ENCODE measurements around the gene KCNQ1.

Gene KCNQ1

GRCh38 chr11:2789791-2790567, 345.2 kb downstream of the KCNQ1 start:
- ATAC-seq, result no peak

GRCh38 chr11:2790568-2790921, 345.7 kb downstream of the KCNQ1 start:
- TF ChIP-seq, protein P1, sequence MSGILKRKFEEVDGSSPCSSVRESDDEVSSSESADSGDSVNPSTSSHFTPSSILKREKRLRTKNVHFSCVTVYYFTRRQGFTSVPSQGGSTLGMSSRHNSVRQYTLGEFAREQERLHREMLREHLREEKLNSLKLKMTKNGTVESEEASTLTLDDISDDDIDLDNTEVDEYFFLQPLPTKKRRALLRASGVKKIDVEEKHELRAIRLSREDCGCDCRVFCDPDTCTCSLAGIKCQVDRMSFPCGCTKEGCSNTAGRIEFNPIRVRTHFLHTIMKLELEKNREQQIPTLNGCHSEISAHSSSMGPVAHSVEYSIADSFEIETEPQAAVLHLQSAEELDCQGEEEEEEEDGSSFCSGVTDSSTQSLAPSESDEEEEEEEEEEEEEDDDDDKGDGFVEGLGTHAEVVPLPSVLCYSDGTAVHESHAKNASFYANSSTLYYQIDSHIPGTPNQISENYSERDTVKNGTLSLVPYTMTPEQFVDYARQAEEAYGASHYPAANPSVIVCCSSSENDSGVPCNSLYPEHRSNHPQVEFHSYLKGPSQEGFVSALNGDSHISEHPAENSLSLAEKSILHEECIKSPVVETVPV (CRISPR knock-in tag; IDR thresholded peaks at IDR 0.05), result no peak
- TF ChIP-seq OSR1 (CRISPR knock-in tag; IDR thresholded peaks at IDR 0.05) (no peak), CREB5 (CRISPR knock-in tag; IDR thresholded peaks at IDR 0.05; ENCODE audit: low read depth) (no peak), ZFP30 (CRISPR knock-in tag; IDR thresholded peaks at IDR 0.05) (no peak), ZFP3 (CRISPR knock-in tag; IDR thresholded peaks at IDR 0.05) (no peak)
- ATAC-seq, result no peak

More at GRCh38 chr11:2789791-2790567, 345.2 kb downstream of the KCNQ1 start:
- no peak for TF ChIP-seq CREB5 (CRISPR knock-in tag; IDR thresholded peaks at IDR 0.05; ENCODE audit: low read depth)
- no peak for TF ChIP-seq ZFP3 (CRISPR knock-in tag; IDR thresholded peaks at IDR 0.05)
- TF ChIP-seq GLIS3 (CRISPR knock-in tag; IDR thresholded peaks at IDR 0.05), result no peak
- TF ChIP-seq SNAI2 (CRISPR knock-in tag; IDR thresholded peaks at IDR 0.05), result no peak
- no peak for TF ChIP-seq ESRRG (CRISPR knock-in tag; IDR thresholded peaks at IDR 0.05)
- TF ChIP-seq, protein P1 (CRISPR knock-in tag; IDR thresholded peaks at IDR 0.05), result no peak
- TF ChIP-seq BACH2 (CRISPR knock-in tag; IDR thresholded peaks at IDR 0.05; ENCODE audit: borderline replicate concordance), result no peak
- TF ChIP-seq ZNF565 (CRISPR knock-in tag; conservative IDR thresholded peaks at IDR 0.05; ENCODE audit: low read depth), result no peak

DNA sequence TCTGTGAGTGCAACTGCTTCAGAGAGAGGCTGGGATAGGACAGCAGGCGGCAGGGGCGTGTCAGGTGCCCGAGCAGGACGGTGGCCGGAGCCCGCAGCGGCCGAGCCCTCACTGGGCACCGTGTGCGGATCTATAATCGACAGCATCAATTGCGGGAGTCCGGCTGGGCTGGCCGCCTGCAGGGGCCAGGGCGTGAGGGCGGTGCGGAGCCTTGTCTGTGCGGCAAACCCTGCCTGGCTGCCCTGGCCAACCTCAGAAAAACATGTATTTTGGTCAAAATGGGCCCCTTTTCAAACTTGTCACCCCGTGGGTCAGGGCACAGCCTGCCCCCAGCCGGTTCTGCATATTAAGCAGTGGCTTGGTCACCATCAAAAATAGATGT, 346.3 kb downstream of the KCNQ1 start:
- TF ChIP-seq ARNTL (CRISPR knock-in tag; IDR thresholded peaks at IDR 0.05; ENCODE audit: borderline replicate concordance, low read depth) (no peak), GLIS3 (CRISPR knock-in tag; IDR thresholded peaks at IDR 0.05) (no peak), POU6F1 (CRISPR knock-in tag; IDR thresholded peaks at IDR 0.05; ENCODE audit: borderline replicate concordance, low read depth) (no peak), RARB (CRISPR knock-in tag; IDR thresholded peaks at IDR 0.05) (no peak)
- TF ChIP-seq, protein P2, sequence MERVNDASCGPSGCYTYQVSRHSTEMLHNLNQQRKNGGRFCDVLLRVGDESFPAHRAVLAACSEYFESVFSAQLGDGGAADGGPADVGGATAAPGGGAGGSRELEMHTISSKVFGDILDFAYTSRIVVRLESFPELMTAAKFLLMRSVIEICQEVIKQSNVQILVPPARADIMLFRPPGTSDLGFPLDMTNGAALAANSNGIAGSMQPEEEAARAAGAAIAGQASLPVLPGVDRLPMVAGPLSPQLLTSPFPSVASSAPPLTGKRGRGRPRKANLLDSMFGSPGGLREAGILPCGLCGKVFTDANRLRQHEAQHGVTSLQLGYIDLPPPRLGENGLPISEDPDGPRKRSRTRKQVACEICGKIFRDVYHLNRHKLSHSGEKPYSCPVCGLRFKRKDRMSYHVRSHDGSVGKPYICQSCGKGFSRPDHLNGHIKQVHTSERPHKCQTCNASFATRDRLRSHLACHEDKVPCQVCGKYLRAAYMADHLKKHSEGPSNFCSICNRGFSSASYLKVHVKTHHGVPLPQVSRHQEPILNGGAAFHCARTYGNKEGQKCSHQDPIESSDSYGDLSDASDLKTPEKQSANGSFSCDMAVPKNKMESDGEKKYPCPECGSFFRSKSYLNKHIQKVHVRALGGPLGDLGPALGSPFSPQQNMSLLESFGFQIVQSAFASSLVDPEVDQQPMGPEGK (CRISPR knock-in tag; IDR thresholded peaks at IDR 0.05; ENCODE audit: borderline replicate concordance), result no peak
- ATAC-seq, result no peak

DNA sequence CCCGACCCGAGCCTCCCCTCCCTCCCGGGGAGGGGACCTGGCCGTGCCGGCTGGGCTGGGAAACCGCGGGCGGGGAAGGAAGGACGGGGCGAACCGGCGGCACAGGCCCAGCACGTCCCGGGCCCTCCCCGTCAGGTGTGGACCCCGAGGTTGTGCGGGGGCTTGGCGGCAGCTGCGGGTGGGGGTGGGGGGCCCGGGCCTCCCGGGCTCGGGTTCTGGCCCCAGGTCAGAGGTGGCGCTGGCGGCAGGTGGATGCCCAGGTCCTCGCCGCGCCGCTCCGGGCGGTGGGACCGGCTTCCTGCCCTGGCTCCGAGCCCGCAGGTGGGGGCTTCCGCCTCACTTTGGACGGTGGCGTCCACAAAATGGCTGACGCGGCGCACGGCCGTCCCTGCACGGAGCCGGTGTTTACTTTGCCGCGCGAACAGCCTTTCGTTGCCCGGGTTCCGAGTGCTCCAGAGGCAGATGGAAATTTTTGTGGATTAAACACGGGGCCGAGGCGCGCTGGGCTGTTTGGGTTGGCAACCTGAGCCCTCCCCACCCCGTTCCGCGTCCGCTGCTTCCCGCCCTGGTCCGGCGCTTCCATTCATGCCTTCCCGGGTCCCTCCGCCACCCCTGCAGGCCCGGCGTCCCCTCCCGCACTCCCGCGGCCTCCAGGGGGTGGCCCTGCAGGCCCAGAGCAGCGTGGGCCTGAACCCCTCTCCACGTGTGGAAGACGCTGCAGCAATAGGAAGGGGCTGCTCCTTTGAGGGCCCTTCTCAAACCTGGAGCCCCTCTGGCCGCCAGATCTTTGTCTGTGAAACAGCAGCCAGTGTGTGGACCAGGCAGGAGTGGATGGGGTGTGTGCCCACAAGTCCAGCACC, 346.9 kb downstream of the KCNQ1 start:
- ATAC-seq, result no peak
- TF ChIP-seq CSDC2 (CRISPR knock-in tag; IDR thresholded peaks at IDR 0.05) (no peak), ESRRG (CRISPR knock-in tag; IDR thresholded peaks at IDR 0.05) (no peak), GLIS3 (CRISPR knock-in tag; IDR thresholded peaks at IDR 0.05) (no peak)
- TF ChIP-seq, protein P2 (CRISPR knock-in tag; IDR thresholded peaks at IDR 0.05; ENCODE audit: borderline replicate concordance), result no peak
- TF ChIP-seq, protein P1 (CRISPR knock-in tag; IDR thresholded peaks at IDR 0.05), result no peak

All from SK-N-SH treated with all-trans-retinoic acid at 6 μM for 48 hours (cell line).